Daoy (cell line): ENCODE measurements around the gene PGM2L1. TPM values are rescaled to one million over a fixed set of nuclear protein-coding genes. Genes with fewer than 3 reads are reported as not detected.
A peak's percentile ranks its signal among the peaks of the same experiment; 100 is the strongest.

Experiments
- DNase-seq: peaks from one replicate; pipeline ENCODE4 v3.0.0-alpha.2; 2015; ENCODE audit warnings: low read depth
- total RNA-seq: library from RNA; depleted of rRNA; stranded (reverse); fragments of >200 nt; shearing (Covaris generic); gene quantifications from 2 replicates; pipeline ENCODE4 v1.2.3, GENCODE V29; 2014; rRNA removed

PGM2L1 gene
- total RNA-seq, 1 experiment from 2014 or later, result 8.1 TPM

DNA sequence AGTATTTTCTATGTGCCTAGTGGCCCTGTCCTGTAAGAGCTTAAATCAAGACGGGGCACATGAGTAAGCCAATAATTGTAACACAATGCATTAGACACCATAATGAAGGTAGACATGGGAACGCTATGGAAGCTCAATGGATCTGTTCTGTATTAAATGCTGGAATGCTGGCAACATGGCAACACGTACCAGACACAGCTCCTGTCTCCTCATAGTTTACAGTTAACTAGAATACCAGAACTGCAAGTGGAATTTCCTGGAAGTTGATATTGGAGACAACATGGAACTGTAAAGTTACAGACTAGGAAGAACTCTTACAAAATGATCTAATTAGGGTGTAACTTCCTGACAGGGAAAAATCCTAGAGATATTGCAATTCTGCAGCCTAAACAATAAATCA is 99.2 kb downstream of the PGM2L1 start:
- no peak for DNase-seq

DNA sequence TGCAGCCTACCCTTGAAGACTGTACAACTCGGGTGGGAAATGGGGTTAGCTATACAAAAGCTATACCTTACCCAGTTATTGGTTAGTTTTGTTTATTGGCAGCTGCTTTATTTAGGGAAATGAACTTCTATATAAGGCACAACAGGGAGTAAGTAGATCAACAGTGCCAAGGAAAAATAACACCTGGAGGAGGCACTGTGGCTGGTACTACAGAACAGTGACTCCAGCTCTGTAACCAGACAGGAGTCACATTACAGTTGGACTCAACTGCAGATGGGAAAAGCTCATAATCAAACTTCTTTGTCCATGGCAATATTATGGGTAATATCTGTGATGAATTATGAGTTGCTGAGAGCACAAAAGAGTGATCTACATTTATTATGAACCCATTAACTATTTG is 100.7 kb downstream of the PGM2L1 start:
- DNase-seq, result no peak

DNA sequence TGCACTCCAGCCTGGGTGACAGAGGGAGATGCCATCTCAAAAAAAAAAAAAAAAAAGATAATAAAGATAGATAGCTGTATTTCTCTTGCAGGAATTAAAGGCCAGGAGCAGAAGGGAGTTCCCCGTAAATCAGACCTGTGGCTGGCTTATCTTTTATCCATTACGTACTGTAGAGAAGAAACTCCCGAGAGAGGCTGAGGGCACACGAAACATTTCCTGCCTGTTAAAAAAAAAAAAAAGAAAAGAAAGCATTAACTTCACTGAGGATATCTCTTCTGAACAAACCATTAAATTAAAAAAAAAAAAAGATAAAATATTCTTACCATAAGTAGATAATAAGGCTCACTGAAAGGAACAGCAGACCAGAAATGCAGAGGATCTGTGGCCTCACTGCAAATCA is 109.3 kb downstream of the PGM2L1 start:
- DNase-seq, result peak; percentile 24

DNA sequence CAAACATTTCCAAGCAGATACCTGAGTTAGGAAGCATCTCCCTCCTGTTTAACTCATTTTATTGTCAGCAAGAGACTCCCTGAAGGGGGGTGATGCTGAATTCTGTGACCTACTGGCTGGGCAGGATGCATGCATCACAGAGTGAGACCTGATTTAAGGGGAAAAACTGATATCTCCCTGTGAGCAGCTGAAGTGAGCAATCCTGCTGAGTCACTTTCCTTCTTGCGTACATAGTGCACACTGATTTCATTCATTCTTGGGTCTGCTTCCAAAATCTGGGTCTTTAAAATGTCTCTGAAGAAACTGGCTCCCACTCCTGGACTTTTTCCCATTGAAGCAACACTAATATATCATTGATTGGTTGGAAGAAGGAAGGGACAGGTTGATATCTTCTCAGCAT is 110.1 kb downstream of the PGM2L1 start:
- peak; percentile 81 for DNase-seq

DNA sequence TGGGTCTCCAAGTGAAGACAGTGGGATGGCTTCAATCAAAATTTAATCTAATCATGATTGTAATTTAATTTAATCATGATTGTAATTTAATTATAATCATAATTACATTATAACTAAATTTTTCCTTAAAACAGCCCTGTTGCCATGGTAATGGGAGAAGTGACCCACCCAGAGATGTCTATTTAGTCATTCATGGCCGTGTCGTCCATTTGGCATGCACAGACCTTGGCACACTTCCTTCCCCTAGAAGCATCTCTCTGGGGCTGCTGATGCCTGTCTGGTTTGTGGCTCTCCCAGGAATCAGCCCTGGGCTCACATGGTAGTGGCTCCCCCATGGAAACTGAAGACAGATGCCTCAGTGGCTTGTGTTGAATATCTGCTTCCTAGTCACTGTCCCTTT is 113.8 kb downstream of the PGM2L1 start:
- DNase-seq, result no peak

DNA sequence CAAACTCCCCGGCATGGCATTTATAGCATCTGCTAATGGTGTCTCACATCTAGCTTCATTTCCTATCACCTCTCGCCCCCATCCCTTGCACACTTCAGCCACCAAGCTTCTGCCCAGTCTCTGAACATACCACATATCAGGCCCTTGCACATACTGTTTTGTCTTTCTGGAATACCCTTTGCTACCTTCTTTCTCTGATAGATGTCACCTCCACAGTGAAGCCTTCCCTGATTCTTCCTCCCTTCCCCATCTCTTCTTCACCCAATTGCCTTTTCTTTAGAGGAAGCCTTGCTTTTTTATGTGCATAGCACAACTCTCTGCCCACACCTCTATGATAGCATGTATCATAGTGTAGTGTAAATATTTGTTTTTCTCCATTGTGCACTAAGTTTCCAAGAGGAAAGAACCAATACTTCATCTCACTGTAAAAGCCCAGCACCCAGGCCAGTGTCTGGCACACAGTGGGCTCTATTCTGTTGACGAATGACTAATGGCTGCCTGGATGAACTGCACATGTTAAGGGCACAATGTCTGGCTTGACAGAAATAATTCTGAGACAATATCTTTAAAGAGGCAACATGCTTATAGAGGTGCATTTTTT is 114.6 kb downstream of the PGM2L1 start:
- DNase-seq, result no peak

DNA sequence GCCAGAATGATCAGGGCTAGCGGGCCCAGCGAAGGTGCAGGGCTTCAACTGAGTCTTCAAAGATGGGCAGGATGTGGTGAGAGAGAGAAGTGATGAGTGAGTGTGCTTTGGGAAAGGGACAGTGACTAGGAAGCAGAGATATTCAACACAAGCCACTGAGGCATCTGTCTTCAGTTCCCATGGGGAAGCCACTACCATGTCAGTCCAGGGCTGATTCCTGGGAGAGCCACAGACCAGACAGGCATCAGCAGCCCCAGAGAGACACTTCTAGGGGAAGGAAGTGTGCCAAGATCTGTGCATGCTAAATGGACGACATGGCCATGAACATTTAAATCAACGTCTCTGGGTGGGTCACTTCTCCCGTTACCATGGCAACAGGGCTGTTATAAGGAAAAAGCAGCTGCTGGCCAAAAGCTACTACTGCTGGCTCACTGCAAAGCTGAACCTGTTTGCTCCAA is 115.3 kb downstream of the PGM2L1 start:
- no peak for DNase-seq

DNA sequence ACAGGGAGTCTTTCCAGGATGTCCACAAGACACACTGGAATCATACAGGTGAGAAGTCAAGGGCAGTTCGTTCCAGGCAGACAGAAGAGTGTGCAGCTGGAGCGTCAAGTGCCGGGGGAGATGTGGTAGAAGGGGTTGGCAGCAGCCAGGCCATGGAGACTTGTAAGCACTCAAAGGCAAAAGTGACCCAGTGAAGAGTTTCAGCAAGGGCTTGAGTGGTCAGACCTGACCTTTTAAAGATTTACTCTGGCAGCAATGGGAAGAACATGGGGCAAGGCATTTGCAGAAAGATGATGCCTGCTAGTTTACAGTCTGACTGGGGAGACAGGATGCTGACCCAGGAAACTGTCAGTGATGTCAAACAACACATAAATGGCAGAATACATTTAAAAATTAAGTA is 115.8 kb downstream of the PGM2L1 start:
- DNase-seq, result no peak

DNA sequence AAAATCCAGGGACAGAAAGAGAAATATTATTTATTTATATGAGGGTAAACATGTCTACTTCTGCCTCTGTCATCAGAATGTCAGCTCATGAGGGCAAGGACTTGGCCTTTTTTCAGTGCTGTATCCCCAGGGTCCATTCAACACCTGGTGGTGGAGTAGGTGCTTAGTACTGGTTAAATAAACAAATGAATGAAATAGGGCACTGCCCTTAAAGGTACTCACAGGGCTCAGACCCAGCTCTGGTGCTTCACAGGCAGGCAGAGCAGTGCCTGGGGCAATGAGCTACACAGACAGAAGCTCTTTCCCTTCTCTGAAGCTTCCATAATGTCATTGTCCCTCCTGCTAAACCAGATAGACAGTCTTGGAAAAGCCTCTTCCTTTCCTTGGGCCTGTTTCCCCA is 117.7 kb downstream of the PGM2L1 start:
- no peak for DNase-seq

Other genes with a start within 250 kb of the PGM2L1 start
- 7.7 and 21.9 TPM in 2 replicates for gene C2CD3, start 227.4 kb downstream of the PGM2L1 start, total RNA-seq
- 68.9 and 121 TPM in 2 replicates for gene PPME1, start 227.1 kb downstream of the PGM2L1 start, total RNA-seq
- gene P4HA3, start 86.8 kb downstream of the PGM2L1 start, total RNA-seq, result 1.5 and 2.5 TPM in 2 replicates
- gene KCNE3, start 69.1 kb upstream of the PGM2L1 start, total RNA-seq, result 0.06 TPM in 2 replicates
- gene LIPT2, start 95.3 kb upstream of the PGM2L1 start, total RNA-seq, result 6.6 and 8.3 TPM in 2 replicates
- 14.3 and 22.9 TPM in 2 replicates for gene POLD3, start 194.1 kb upstream of the PGM2L1 start, total RNA-seq